CD4-positive, alpha-beta T cell treated with Interleukin-17A for 4 hours (primary cell): ENCODE measurements around the gene PEX7.
"Not testable (repeated sequence)": the region's sequence is repeated elsewhere in the genome, so short reads cannot be mapped to it uniquely, and the experiment has no call there.

Experiments
- DNase-seq: peaks from one replicate; pipeline ENCODE4 v3.0.0-alpha.2; 2020; ENCODE audit warnings: mixed read lengths

Gene PEX7

GRCh38 chr6:136791296-136792094 is 30.9 kb upstream of the PEX7 start:
- DNase-seq = peak; percentile 69

- DNase-seq = no peak
Measured at GRCh38 chr6:136792095-136792409, 30.3 kb upstream of the PEX7 start.

GRCh38 chr6:136792410-136793262 is 29.8 kb upstream of the PEX7 start, which contains the start of gene MAP3K5:
Gene MAP3K5 (minus strand): TSS chr6:136792477. CDS start chr6:136792157, 320 bp downstream.
- DNase-seq = peak; percentile 98

- DNase-seq = no peak
Measured at GRCh38 chr6:136793363-136793762, 29.0 kb upstream of the PEX7 start.

GRCh38 chr6:136795386-136795785 is 27.0 kb upstream of the PEX7 start:
- no peak for DNase-seq

- no peak for DNase-seq
Measured at GRCh38 chr6:136795996-136796395, 26.4 kb upstream of the PEX7 start.

- no peak for DNase-seq
Measured at GRCh38 chr6:136798044-136798443, 24.3 kb upstream of the PEX7 start.

- DNase-seq = no peak
Measured at GRCh38 chr6:136801581-136801980, 20.8 kb upstream of the PEX7 start.

- no peak for DNase-seq
Measured at GRCh38 chr6:136803608-136804007, 18.8 kb upstream of the PEX7 start.

- no peak for DNase-seq
Measured at GRCh38 chr6:136809091-136809860, 13.1 kb upstream of the PEX7 start.

- DNase-seq = no peak
Measured at GRCh38 chr6:136811272-136811671, 11.1 kb upstream of the PEX7 start.

- no peak for DNase-seq
Measured at GRCh38 chr6:136812174-136812573, 10.2 kb upstream of the PEX7 start.

- DNase-seq = not testable (repeated sequence)
Measured at GRCh38 chr6:136815608-136816007, 6.8 kb upstream of the PEX7 start.

- no peak for DNase-seq
Measured at GRCh38 chr6:136816656-136817055, 5.7 kb upstream of the PEX7 start.

- DNase-seq = no peak
Measured at GRCh38 chr6:136820561-136820960, 1.8 kb upstream of the PEX7 start.

- peak; percentile 45 for DNase-seq
Measured at GRCh38 chr6:136822046-136822375, 381 bp upstream of the PEX7 start.

- DNase-seq = no peak
Measured at GRCh38 chr6:136823128-136823660, 802 bp downstream of the PEX7 start.

GRCh38 chr6:136826216-136826615 is 3.8 kb downstream of the PEX7 start:
- DNase-seq = no peak

GRCh38 chr6:136831873-136832562 is 9.6 kb downstream of the PEX7 start:
- no peak for DNase-seq

- no peak for DNase-seq
Measured at GRCh38 chr6:136840276-136841001, 18.0 kb downstream of the PEX7 start.

GRCh38 chr6:136843210-136843609 is 20.8 kb downstream of the PEX7 start:
- DNase-seq = no peak

- peak; percentile 32 for DNase-seq
Measured at GRCh38 chr6:136846046-136846445, 23.7 kb downstream of the PEX7 start.
